IMR-90 (cell line): ENCODE data around the gene IGSF3. TPM values are rescaled to one million over a fixed set of nuclear protein-coding genes. Genes with fewer than 3 reads are reported as not detected.
"Not testable (repeated sequence)": the region's sequence is repeated elsewhere in the genome, so short reads cannot be mapped to it uniquely, and the experiment has no call there.

Experiments used
- ATAC-seq: fragments of 200-7000 bp; cut with Tn5 transposase; 2 replicates; pipeline ENCODE4 v1.9.1; 2020; ENCODE audit warnings: low read depth, mild to moderate bottlenecking, moderate library complexity
- BruUV-seq: library from RNA; stranded (reverse); fragments of 400-500 nt; replicated peaks from 2 replicates; lab custom pipeline; 2021; lab: Mats Ljungman, UMichigan
- CTCF ChIA-PET: fragments of 300-600 bp; formaldehyde crosslinking; extraction: SDS; loops from one replicate; lab custom pipeline; 2021; ENCODE audit warnings: antibody characterized with exemption; lab: Yijun Ruan, JAX
- POLR2A ChIA-PET: fragments of 300-600 bp; sonication (Branson Sonifier 250); formaldehyde crosslinking; loops from one replicate; lab custom pipeline; 2022; ENCODE audit warnings: antibody characterized with exemption; ENCODE audit not compliant: unreplicated experiment; lab: Charles Lee
- DNase-seq: peaks from one replicate; pipeline ENCODE4 v3.0.0; 2013
- H2AFZ ChIP-seq: replicated peaks from 2 replicates; pipeline ENCODE3; 2013; ENCODE audit warnings: low read length, mild to moderate bottlenecking; ENCODE audit not compliant: poor library complexity
- H2AK5ac ChIP-seq: 2 replicates; pipeline ENCODE4 v1.6.1; 2013; ENCODE audit warnings: low read depth, low read length, inconsistent platforms
- H2AK9ac ChIP-seq: replicated peaks from 2 replicates; pipeline ENCODE3; 2013; ENCODE audit warnings: mild to moderate bottlenecking, low read depth, low read length, moderate library complexity; ENCODE audit not compliant: poor library complexity
- H2BK120ac ChIP-seq: 2 replicates; pipeline ENCODE4 v1.6.1; 2013; ENCODE audit warnings: low read depth, low read length, inconsistent platforms
- H2BK15ac ChIP-seq: 3 replicates; pipeline ENCODE4 v1.6.1; 2013; ENCODE audit warnings: low read depth, low read length, inconsistent platforms
- H2BK20ac ChIP-seq: 2 replicates; pipeline ENCODE4 v1.6.1; 2013; ENCODE audit warnings: low read depth, mild to moderate bottlenecking, inconsistent platforms, low read length, moderate library complexity
- H2BK5ac ChIP-seq: 2 replicates; pipeline ENCODE4 v1.6.1; 2013; ENCODE audit warnings: mild to moderate bottlenecking, low read depth, low read length, inconsistent platforms; ENCODE audit not compliant: poor library complexity, severe bottlenecking
- H3K14ac ChIP-seq: replicated peaks from 2 replicates; pipeline ENCODE4 v1.6.1; 2013; ENCODE audit warnings: low read depth, low read length, inconsistent platforms
- H3K18ac ChIP-seq: 2 replicates; pipeline ENCODE4 v1.6.1; 2013; ENCODE audit warnings: low read depth, low read length, control low read depth
- H3K23ac ChIP-seq: 2 replicates; pipeline ENCODE4 v1.6.1; 2013; ENCODE audit warnings: low read depth, low read length, inconsistent platforms
- H3K27ac ChIP-seq: 2 replicates; pipeline ENCODE4 v1.5.1; 2013; ENCODE audit warnings: mild to moderate bottlenecking, control low read depth, low read length; ENCODE audit not compliant: insufficient read depth
- H3K27me3 ChIP-seq: 2 replicates; pipeline ENCODE4 v1.6.1; 2013; ENCODE audit warnings: low read length; ENCODE audit not compliant: control insufficient read depth, insufficient read depth
- H3K36me3 ChIP-seq: 2 replicates; pipeline ENCODE4 v1.6.1; 2013; ENCODE audit warnings: low read length, mixed read lengths; ENCODE audit not compliant: control insufficient read depth, insufficient read depth
- H3K4ac ChIP-seq: 2 replicates; pipeline ENCODE4 v1.6.1; 2013; ENCODE audit warnings: low read depth, low read length, inconsistent platforms
- H3K4me1 ChIP-seq: 2 replicates; pipeline ENCODE4 v1.6.1; 2013; ENCODE audit warnings: low read length, mixed read lengths; ENCODE audit not compliant: control insufficient read depth, insufficient read depth
- H3K4me2 ChIP-seq: 2 replicates; pipeline ENCODE4 v1.6.1; 2013; ENCODE audit warnings: low read depth, mild to moderate bottlenecking, control low read depth, low read length, moderate library complexity
- H3K4me3 ChIP-seq: 2 replicates; pipeline ENCODE4 v1.5.1; 2013; ENCODE audit warnings: low read depth, mild to moderate bottlenecking, control low read depth, low read length, moderate library complexity; ENCODE audit not compliant: insufficient read depth
- H3K56ac ChIP-seq: 2 replicates; pipeline ENCODE4 v1.6.1; 2013; ENCODE audit warnings: low read length, inconsistent platforms; ENCODE audit not compliant: insufficient read depth; ENCODE audit errors: extremely low read depth
- H3K79me1 ChIP-seq, 2 experiments: 2 replicates each; pipeline ENCODE4 v1.6.1; 2013; ENCODE audit warnings: low read length in 2 of 2, inconsistent platforms in 1 of 2, low read depth in 1 of 2
- H3K9ac ChIP-seq: 2 replicates; pipeline ENCODE4 v1.6.1; 2013; ENCODE audit warnings: low read depth, low read length, control low read depth
- H3K9me1 ChIP-seq: 2 replicates; pipeline ENCODE4 v1.6.1; 2013; ENCODE audit warnings: low read length, inconsistent platforms; ENCODE audit not compliant: insufficient read depth
- H3K9me3 ChIP-seq: 2 replicates; pipeline ENCODE4 v1.6.1; 2013; ENCODE audit warnings: low read length; ENCODE audit not compliant: control insufficient read depth, insufficient read depth
- H4K20me1 ChIP-seq: 2 replicates; pipeline ENCODE4 v1.6.1; 2013; ENCODE audit warnings: low read length, inconsistent platforms; ENCODE audit not compliant: insufficient read depth
- H4K5ac ChIP-seq: 2 replicates; pipeline ENCODE4 v1.6.1; 2013; ENCODE audit warnings: mild to moderate bottlenecking, low read depth, low read length, control low read depth
- H4K8ac ChIP-seq, 2 experiments: 2 replicates each; pipeline ENCODE4 v1.6.1; 2013; ENCODE audit warnings: low read depth in 2 of 2, low read length in 2 of 2, control low read depth in 1 of 2, inconsistent platforms in 1 of 2
- H4K91ac ChIP-seq: 2 replicates; pipeline ENCODE4 v1.6.1; 2013; ENCODE audit warnings: low read depth, low read length, inconsistent platforms; ENCODE audit not compliant: insufficient read depth
- WGBS, 2 experiments: methylation state at CpG; one replicate each; pipeline versions ENCODE4 v1.1.5 to v1.1.7; 2013; ENCODE audit warnings: missing lambda C conversion rate in 2 of 2; ENCODE audit not compliant: insufficient read length in 1 of 2; ENCODE audit errors: extremely low coverage in 2 of 2; 5-methylcytosine and 5-hydroxymethylcytosine counted together
- dilution Hi-C: fragments of 300-500 bp; cut with HindIII; formaldehyde crosslinking; loops from one replicate; pipeline ENCODE4 v1.14.3; 2018; ENCODE audit warnings: low sequenced_read_pairs; ENCODE audit not compliant: unreplicated experiment
- in situ Hi-C: fragments of 300-500 bp; cut with MboI; formaldehyde crosslinking; loops from 3 replicates; pipeline ENCODE4 v1.14.3; 2019; ENCODE audit warnings: low sequenced_read_pairs, inconsistent platforms, mixed read lengths
- intact Hi-C: fragments of 100-400 bp; cut with micrococcal nuclease; formaldehyde crosslinking; loops from 2 replicates; pipeline ENCODE4 v1.10.0; 2022
- polyA plus RNA-seq, 3 experiments: library from polyadenylated mRNA; depleted of rRNA; stranded (reverse); fragments of >200 nt; gene quantifications; 2 replicates each; pipeline ENCODE4 v1.2.3, GENCODE V29; 2012; ENCODE audit warnings: low replicate concordance in 1 of 3
- total RNA-seq: library from RNA; depleted of rRNA; stranded (reverse); fragments of >200 nt; gene quantifications from 2 replicates; pipeline ENCODE4 v1.2.3, GENCODE V29; 2012

Gene IGSF3
- total and polyA plus RNA-seq, 2 of the 4 experiments (the other 2 are of a cell fraction) = under 0.01 to 0.02 TPM

- dilution Hi-C loops, H3K56ac ChIP-seq, H4K5ac ChIP-seq, H4K8ac ChIP-seq, intact Hi-C loops, H3K18ac ChIP-seq, in situ Hi-C loops, H3K4ac ChIP-seq, H2AK9ac ChIP-seq, H3K9me3 ChIP-seq, H2AFZ ChIP-seq, H4K20me1 ChIP-seq, H3K4me3 ChIP-seq, H3K9ac ChIP-seq, H3K27me3 ChIP-seq, H4K91ac ChIP-seq, H3K4me1 ChIP-seq, H2BK20ac ChIP-seq, POLR2A ChIA-PET, CTCF ChIA-PET, H3K23ac ChIP-seq, H2BK120ac ChIP-seq, BruUV-seq, ATAC-seq, H3K27ac ChIP-seq, H3K9me1 ChIP-seq, H2AK5ac ChIP-seq, H3K79me1 ChIP-seq, H3K36me3 ChIP-seq, H3K14ac ChIP-seq, H2BK15ac ChIP-seq, H2BK5ac ChIP-seq, DNase-seq, H3K4me2 ChIP-seq: not testable (repeated sequence)
- WGBS, 2 experiments = no CpG with 5 or more reads among the region's 5 CpGs
Measured at GRCh38 chr1:116593401-116593800, 74.1 kb downstream of the IGSF3 start.

GRCh38 chr1:116591951-116592605 lies 75.5 kb downstream of the IGSF3 start:
- H3K9me3 ChIP-seq, H2AK9ac ChIP-seq, intact Hi-C loops, H2BK120ac ChIP-seq, H4K20me1 ChIP-seq, H2AFZ ChIP-seq, H3K27ac ChIP-seq, H4K91ac ChIP-seq, H2BK15ac ChIP-seq, H2BK20ac ChIP-seq, H3K27me3 ChIP-seq, H3K56ac ChIP-seq, POLR2A ChIA-PET, H3K9me1 ChIP-seq, H2BK5ac ChIP-seq, in situ Hi-C loops, H3K4me3 ChIP-seq, dilution Hi-C loops, H3K4ac ChIP-seq, ATAC-seq, H4K8ac ChIP-seq, H4K5ac ChIP-seq, H3K14ac ChIP-seq, BruUV-seq, H3K4me1 ChIP-seq, DNase-seq, H3K18ac ChIP-seq, H3K36me3 ChIP-seq, H3K23ac ChIP-seq, H3K79me1 ChIP-seq, H2AK5ac ChIP-seq, H3K9ac ChIP-seq, H3K4me2 ChIP-seq: not testable (repeated sequence)
- CTCF ChIA-PET = interaction anchor here (0.7 kb wide), 1 partner anchor 350 kb away, joined by 3 read pairs; no protein-coding TSS in a partner anchor
- no CpG with 5 or more reads among the region's 7 CpGs for WGBS, 2 experiments
